GM12873 (cell line): ENCODE results near the gene CMTR1.

ENCODE experiments used
- TF ChIP-seq, protein P1 (sequence below): IDR thresholded peaks from 2 replicates; pipeline ENCODE4 v1.5.1; 2012; ENCODE audit warnings: low read depth, mild to moderate bottlenecking, moderate library complexity, low read length, control low read depth; ENCODE audit not compliant: insufficient read depth; ENCODE audit errors: missing control alignments

The CMTR1 gene

DNA sequence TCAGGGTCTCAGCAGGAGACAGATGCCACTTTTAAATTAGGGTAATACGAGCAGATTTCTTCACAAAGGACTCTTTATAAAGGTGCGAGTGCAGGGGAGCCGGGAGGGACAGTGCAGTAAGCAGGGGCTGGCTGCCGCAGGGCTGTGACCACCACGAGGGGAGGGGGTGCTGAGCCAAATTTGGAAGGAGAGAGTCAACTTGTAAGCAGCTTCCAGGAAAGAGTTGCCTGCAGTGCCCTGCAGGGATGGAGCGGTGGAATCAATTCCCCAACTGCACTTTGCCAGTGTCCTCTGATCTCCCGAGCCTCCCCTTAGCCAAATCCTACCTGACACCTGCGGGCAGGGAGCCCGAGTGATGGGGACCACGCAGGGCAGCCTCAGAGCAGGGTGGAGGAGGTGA, 80.6 kb downstream of the CMTR1 start:
- TF ChIP-seq, protein P1, sequence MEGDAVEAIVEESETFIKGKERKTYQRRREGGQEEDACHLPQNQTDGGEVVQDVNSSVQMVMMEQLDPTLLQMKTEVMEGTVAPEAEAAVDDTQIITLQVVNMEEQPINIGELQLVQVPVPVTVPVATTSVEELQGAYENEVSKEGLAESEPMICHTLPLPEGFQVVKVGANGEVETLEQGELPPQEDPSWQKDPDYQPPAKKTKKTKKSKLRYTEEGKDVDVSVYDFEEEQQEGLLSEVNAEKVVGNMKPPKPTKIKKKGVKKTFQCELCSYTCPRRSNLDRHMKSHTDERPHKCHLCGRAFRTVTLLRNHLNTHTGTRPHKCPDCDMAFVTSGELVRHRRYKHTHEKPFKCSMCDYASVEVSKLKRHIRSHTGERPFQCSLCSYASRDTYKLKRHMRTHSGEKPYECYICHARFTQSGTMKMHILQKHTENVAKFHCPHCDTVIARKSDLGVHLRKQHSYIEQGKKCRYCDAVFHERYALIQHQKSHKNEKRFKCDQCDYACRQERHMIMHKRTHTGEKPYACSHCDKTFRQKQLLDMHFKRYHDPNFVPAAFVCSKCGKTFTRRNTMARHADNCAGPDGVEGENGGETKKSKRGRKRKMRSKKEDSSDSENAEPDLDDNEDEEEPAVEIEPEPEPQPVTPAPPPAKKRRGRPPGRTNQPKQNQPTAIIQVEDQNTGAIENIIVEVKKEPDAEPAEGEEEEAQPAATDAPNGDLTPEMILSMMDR: no peak

DNA sequence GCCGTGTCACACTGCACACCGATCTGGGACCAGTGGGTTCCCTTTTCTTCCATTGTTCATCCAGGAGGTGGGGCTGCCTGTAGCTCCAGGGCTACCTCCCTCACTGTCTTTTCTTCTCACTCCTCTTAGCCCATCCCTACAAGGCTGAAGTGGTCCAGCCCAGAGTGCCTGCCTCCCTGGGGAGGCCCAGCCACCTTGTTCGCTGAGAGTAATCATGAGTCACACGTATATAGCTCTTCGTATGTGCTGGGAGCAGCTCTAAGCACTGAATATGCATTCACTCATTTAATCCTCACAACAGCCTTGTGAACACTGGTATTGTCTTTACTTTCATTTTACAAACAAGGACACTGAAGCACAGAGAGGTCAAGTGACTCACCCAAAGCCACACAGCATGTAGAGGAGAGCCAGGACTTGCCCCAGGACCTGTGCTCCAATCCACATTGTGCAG, 81.3 kb downstream of the CMTR1 start:
- TF ChIP-seq, protein P1: no peak

DNA sequence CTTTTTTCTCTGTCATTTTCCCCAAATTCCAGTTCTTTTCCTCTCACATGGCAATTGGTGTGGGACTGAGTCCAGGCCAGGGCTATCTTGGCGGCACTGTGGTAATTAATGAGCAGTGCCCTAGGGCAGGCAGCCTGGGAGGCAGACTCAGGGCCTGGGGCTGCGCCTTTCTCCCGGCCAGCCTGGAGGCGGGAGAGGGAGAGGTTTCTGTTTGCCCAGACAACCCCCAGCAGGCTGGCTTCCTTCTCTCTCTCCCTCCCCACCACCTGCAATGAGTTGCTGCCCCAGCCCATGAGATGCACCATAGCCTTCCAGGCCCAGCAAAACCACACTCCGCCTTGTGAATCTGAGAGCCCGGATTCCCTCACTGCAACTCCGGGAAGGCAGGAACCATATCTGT, 81.8 kb downstream of the CMTR1 start:
- TF ChIP-seq, protein P1: no peak

DNA sequence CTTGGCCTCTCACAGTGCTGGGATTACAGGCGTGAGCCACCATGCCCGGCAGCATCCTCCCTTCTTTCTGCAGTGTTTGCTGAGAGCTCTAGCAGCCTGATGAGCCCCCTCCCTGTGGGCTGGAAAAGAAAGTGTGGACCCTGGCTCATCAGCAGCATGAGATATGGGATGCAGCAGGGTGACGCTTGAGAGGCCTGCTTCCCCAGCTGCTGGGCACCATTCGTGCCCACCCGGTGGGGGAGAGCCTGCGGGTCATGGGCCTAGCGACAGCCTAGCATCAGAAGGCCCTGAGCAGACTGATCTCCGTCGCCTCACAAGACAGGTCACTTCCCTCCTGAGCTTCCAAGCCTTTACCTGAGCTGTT, 82.7 kb downstream of the CMTR1 start:
- TF ChIP-seq, protein P1: no peak

DNA sequence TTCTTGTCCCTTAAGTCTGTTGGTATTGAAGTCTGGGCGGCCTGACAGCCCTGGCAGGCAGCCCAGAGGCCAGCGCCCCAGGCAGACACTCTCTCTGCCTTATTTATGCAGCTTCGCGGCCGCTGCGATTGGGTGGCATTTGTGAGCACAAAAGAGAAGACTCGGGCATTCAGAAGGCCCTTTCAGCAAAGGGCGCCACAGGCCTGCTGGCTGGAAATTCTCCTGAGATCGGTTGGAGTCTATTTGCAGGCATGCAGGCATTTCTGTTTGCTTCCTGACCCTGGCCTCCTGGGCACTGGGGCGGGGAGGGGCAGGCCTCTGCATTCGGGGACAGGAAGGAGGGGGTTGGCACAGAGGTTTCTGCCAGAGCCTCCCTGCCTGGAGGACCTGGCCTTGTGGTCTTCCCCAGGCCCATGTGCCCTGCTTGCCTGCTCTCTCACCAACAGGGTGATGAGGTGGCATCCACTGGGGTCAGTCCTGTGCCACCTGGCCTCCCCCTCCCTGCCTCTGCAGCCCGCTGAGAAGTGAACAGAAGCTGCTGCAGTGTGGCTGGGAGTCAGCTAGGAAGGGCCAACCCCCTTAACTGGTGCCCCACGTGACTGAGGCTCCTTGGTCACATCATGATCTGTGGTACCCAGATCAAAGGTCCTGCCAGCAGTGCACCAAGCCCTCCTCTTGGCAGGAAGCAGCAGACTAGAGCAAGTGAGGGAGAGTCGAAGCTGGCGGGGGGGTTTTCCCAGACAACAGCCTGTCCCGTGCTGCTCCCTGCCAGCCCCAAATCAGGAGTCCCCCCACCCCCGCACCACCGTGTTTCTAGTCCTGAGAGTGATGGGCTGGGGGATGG, 83.3 kb downstream of the CMTR1 start:
- TF ChIP-seq, protein P1: no peak

DNA sequence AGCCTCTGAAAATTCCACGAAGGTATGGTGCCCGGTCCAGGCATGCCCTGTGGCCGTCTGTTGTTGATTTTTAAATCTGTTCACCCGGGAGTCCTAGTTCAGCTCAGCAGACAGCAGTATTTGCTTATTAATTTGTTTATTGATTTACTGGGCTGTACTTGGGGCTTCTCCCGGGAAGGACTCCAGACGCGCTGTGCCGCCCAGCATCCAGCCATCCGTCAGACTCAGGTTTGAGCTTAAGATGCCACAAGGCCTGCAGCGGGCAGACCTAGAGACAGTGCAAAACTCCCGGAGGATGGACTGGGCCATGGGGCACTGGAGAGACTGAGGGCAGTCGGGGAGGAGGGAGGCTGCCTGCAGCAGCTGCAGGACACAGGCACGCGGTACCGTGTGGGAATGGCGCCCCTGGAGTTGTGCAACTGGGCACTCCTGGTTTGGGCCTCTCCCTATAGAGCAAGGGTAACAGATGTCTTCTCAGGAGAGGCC, 83.9 kb downstream of the CMTR1 start:
- TF ChIP-seq, protein P1: no peak

DNA sequence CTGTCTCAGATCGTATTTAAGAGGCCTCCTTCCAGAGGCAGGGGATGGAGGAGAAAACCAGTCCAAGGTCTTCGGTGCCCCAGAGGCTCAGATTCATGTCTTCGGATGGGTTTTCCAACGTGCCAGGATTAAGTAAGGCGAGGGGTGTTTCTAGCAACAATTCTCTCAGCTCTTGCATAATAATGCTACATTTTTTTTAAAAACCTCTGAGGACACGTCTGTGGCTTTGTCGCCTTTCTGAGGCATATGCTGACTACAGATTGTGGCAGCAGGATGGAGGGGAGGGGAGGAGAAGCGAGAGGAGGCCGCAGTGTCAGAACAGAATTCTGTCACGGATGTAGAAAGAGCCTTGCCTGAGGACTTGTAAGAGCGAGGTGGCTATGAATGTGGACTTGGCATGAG, 84.4 kb downstream of the CMTR1 start:
- TF ChIP-seq, protein P1: no peak
